Measurements from ENCODE around the gene SH3BGRL2. TPM values are rescaled to one million over a fixed set of nuclear protein-coding genes. Genes with fewer than 3 reads are reported as not detected.
"Not testable (repeated sequence)": the region's sequence is repeated elsewhere in the genome, so short reads cannot be mapped to it uniquely, and the experiment has no call there.

Gene SH3BGRL2
- total RNA-seq, 1 donor from 2014 or later, result 16.2 TPM

DNA sequence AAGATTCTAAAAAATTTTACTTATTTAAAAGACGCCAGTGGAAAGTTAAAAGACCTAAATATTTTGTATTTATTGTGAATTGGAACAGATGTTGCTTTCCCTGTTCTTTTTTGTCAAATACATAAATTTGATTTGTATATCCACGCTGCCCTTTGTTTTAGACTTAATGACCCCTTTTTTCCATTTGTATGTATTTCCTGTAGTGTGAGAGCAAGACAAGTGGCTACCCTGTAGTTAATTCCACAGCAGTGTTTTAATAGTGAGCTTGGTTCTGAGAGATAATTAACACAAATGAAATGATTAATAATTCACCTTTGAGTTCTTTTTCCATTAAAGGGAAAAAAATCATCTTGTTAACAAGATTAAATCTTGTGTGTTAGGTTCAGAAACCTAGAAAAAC is 16.6 kb downstream of the SH3BGRL2 start:
- no peak for DNase-seq (ENCODE audit: extremely low read depth, low read depth, low spot score)

DNA sequence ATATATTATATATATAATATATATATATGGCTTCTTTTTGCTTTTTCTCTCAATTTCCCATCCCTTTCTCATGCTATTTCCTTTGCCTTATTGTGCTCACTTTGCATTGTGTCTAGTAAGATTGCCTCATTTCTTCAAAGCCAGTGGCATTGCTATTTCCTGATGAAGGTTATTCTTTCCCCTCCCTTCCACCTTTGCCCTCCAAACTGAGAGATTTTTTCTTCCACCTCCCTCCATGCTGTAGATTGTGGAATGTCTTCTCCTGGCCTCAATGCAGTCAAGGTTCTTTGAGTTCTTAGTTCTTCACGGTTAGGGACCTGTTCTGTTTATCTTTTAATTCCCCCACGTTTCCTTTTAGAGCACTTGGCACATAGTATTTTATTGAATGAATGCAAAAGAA is 17.2 kb downstream of the SH3BGRL2 start:
- DNase-seq (ENCODE audit: extremely low read depth, low read depth, low spot score), result no peak

DNA sequence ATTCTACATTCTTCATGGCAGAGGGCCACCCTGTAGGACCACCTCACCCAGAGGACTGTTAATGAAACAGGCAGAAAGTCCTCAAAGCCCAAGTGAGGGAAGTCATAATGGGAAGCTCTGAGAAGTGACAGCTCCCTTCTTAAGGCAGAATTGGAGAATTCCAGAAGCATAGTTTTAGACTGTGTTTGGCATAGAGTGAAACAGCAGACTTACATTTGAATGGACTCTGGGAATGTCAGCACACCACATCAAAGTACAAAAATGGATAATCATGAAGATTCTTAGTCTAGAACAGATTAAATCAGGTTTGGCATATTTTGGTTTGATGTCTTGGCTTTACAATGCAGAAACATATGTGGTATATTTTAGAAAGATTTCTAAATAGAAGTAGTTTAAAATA is 17.9 kb downstream of the SH3BGRL2 start:
- DNase-seq (ENCODE audit: extremely low read depth, low read depth, low spot score), result no peak

DNA sequence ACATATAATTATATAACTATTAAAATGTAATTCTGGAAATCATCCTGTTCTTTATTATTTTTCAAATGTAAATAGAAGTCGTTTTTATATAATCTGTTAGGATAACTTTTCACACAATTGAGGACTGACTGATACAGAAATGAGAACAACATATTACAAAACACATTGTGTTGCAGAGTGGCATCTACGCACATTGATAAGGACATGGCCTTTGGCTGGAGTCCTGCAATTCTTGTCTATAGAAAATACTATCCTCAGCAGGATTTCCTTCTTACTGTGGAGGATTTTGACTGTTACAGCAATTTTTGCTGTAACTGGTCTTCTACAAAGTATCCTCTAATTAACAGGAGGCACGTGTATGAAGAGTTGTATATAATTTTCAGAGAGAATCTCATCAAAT is 19.8 kb downstream of the SH3BGRL2 start:
- no peak for DNase-seq (ENCODE audit: extremely low read depth, low read depth, low spot score)

DNA sequence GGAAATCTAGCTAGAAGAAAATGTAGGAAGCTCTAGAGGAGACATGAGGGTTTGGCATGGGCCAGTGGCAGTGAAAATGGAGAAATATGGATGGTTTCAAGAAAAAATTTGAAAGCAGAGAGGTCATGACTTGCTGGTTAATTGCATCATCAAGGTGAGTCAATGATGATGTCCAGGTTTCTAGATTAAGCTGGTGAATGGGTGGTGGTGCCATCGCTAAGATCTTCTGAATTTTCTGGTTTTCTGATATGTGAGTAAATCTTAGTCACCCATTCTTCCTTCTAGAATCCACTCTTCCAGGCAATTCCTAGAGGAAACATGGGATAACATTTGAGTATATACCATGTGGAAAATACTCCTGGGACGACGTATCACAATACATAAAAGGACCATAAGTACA is 25.0 kb downstream of the SH3BGRL2 start:
- no peak for DNase-seq (ENCODE audit: extremely low read depth, low read depth, low spot score)

DNA sequence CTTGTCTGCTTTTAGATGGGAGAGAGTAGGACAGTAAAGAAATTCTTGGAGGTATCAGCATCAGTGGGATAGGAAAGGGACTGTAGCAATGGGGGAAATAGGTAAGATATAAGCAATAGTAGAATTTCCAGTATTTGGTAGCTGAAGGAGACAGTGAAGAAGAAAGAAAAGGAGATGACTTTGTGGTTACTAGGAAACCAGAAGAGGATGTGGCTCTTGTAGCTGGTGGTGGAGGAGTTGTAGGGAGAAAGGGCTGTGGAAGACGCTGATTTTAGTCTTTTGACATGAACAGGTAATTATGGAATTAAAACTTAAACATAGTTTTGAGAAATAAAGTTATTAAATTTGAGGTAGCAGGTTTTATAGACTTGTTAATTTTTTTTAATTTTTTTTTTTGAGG is 26.1 kb downstream of the SH3BGRL2 start:
- no peak for DNase-seq (ENCODE audit: extremely low read depth, low read depth, low spot score)

DNA sequence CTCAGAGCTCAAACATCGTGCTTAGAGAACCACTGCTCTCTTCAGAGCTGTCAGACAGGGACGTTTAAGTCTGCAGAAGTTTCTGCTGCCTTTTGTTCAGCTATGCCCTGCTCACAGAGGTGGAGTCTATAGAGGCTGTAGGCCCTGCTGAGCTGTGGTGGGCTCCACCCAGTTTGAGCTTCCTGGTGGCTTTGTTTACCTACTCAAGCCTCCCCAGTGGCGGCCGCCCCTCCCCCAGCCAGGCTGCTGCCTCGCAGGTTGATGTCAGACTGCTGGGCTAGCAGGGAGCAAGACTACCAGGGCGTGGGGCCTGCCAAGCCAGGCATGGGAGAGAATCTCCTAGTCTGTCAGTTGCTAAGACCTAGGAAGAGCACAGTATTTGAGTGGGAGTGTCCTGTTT is 32.5 kb downstream of the SH3BGRL2 start:
- not testable (repeated sequence) for DNase-seq (ENCODE audit: extremely low read depth, low read depth, low spot score)

DNA sequence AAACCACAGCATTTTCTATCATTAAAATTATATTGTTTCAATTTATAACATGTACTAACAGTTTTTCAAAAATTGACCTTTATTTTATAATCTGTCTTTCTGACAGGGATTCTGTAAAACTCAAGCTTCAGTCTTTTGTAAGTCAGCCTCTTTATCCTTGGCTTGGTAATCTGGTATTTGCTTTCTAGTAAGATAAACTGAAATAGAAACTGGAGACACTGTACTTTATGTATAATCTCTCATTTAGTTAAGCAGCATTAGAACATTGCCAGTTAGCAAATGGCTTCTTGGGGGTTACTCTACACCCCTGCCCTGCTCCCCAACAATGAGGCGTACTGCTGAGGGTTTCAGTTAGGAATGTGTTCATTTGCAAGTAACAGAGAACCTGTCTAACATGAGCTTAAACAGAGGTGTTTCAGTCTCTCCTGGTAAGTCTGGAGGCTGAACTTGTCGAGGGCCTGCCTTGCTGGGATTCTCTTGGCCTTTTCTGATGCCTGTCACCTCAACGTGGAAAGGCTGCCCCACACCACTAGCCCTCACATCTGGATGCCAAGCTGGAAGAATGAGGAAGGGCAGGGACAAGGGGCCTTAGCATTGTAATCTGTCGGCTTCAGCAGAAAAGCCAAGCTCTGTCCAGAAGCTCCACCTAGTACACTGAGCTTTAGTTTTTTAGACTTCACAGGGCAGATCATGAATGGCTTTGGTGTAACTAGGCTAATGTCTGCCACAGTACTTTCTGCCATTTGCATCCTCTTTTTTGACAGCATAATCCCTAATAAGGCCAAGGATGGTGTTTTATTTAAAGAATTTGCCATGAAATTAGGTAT is 34.8 kb downstream of the SH3BGRL2 start:
- DNase-seq (ENCODE audit: extremely low read depth, low read depth, low spot score), result no peak

DNA sequence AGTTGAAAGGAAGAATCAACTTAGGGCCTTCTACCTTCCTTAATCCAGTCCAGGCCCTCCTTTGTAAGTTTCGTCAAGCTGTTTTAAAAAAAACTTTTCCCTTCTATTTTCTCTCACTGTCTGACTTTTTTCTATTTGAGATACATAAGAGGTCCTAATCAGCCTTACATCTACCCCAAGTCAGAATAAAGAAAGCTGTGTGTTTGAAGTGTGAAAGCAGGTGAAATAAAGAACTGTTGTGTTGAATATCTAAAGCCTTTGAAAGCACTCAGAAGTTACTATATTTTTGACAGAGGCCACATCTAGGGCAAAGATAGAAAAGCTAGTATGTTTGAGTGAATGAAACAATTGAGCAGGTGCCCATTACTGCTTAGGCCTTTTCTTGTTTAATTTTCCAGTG is 35.5 kb downstream of the SH3BGRL2 start:
- no peak for DNase-seq (ENCODE audit: extremely low read depth, low read depth, low spot score)

DNA sequence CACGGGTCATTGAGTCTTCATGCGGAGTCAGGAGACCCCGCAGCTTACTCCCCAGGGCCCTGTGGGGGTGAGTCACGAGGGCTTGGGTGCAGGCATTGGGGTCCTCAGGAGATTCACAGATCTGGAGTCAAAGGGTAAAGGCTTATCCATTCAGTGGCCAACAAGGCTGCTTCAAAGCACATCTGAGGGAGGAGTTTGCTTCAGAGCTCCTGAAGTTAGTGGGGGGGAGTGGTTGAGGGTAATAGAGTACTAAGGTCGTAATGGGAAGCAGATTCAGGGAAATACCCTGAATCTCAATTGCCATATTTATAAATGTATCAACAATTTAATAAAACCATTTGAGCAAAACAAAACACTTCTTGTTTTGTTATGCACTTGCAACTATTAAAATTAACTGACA is 37.3 kb downstream of the SH3BGRL2 start:
- no peak for DNase-seq (ENCODE audit: extremely low read depth, low read depth, low spot score)

DNA sequence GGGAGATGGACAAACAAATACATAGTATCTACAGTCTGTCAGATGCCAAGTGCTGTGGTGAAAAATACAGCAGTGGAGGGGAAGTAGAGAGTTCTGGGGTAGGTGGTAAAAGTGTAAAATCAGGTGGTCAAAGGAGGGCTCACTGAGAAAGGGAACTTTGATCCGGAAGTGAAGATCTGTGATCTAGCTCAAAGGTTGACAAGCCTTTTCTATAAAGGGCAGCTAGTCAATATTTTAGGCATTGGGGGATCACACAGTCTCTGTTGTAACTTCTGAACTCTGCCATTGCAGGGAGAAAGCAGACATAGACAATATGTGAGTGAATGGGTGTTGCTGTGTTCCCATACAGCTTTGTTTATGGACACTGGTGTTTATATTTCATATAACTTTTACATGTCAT is 38.6 kb downstream of the SH3BGRL2 start:
- no peak for DNase-seq (ENCODE audit: extremely low read depth, low read depth, low spot score)

DNA sequence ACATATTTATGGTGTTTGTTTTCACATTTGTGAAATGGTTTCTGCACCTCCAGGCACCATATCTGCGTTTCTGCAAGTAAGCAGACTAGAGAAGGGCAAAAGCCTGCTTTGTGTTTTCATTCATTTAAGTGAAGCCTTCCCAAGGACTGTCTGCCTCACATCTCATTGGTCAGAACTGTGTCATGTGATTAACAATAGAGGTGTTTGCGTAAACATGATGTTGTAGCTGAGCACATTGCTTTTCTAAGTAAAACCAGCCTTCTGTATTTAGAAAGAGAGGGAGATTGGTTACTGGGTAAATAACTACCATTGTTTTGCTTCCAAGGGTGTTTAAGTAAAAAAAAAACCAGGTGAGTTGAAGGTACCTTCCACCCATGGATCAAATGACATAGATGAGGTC is 39.7 kb downstream of the SH3BGRL2 start:
- DNase-seq (ENCODE audit: extremely low read depth, low read depth, low spot score), result no peak

DNA sequence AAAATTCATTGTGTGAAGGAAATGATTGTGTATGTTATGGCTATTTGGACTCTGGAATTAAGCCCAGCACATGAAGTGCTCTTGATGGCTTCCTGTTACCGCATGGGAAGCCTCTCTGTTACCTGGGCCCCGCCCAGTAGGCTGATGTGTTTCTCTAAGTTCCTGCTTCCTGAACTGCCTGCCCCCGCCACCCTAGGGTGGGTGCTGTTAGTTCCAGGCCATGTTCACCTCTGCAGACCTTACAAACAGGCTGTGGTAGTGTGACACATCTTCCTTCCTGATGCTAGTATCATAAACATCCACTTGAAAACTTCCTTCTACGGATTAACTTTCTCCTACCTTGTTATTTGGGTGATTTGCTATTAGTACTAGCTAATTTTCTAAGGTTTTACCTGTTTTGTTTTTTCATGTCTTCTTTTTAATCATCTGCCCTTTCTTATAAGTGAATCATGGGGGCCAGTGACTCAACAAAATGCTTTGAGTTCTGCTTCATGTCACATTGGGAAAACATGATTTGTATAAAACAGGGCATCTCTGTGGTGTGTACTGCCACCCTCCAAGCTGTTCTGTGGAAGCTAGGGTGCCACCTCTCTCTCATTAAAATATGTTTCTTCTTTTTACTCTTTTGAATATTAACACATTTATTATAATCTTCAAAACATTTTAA is 40.6 kb downstream of the SH3BGRL2 start:
- DNase-seq (ENCODE audit: extremely low read depth, low read depth, low spot score), result no peak

DNA sequence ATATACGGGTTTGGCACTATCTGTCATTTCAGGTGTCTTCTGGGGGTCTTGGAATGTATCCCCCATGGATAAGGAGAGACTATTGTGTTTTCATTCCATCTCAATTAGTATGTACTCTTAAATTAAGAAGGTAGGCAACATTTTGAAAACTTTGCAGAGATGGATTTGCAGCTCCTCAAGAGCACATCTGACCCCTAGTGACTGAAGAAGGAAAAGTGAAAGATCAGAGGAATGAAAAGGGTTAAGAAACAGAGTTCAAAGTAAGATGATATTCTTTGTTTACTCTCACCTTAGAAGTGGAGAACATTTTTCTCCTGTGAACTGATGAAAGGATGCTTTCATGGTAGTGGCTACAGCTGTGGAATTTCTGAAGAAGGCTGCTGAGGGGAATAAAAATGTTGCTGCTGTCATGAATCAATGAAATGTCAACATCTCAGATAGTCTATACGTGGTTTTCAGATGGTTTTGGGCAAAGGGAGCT is 41.5 kb downstream of the SH3BGRL2 start:
- no peak for DNase-seq (ENCODE audit: extremely low read depth, low read depth, low spot score)

DNA sequence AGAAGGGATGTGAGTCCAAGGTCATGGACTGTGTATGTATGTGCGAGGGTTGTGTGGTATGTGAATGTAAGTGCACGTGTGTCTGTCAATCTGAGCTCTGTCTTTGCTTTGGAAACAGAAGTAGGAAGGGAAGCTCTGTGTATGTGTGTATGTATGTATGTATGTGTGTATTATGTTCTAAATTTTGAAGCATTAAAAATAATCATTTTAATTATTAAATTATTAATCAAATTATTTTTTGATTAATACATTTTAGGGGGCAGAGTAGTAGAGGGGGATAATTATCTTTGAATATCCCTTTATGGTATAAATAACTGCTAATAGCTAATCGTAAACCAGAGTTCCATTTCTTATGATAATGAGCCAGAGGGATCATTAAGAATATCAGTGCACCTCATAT is 42.8 kb downstream of the SH3BGRL2 start:
- DNase-seq (ENCODE audit: extremely low read depth, low read depth, low spot score), result no peak

DNA sequence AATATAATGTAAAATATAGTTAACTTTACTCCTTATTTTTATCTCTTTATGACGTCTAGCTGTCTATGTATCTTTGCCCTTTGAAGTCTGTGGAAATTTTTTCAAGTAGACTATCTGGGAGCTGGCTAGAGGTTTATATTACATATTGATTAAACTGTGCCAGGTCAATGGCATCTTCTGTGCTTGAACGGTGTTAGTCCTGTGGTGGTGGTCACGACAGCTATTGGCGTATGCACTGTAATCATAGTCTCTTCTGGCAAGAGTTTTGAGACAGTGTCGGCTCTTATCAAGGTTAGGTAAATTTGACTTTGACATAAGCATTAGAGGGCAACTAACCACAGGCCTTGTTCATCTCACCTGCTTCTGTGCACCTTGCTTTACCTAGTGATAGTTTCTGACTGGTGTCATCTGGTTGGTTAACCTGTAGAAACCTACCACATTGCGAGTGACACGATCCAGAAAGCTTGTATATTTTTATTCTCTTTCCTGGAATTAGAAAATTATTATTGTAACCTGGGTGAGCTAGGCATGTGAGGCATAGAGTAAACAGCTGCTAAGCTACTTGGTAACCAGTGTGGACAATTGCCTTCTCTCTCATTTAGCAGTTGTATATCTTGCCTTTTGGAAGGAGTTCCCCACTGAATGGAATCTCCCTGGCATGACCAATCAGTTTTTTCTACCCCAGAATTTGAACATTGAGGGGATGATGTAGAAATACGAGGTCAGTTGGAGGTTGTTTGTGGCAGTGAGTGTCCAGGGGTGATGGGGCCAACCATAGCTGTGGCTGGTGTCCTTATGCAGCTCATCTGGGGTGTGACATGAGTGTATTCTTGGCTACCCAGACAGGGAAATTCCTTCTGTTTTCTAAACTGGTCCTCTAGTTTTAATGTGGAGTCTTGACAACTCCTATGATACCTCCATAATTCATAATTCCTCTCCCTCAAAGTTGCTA is 45.9 kb downstream of the SH3BGRL2 start:
- DNase-seq (ENCODE audit: extremely low read depth, low read depth, low spot score), result no peak

DNA sequence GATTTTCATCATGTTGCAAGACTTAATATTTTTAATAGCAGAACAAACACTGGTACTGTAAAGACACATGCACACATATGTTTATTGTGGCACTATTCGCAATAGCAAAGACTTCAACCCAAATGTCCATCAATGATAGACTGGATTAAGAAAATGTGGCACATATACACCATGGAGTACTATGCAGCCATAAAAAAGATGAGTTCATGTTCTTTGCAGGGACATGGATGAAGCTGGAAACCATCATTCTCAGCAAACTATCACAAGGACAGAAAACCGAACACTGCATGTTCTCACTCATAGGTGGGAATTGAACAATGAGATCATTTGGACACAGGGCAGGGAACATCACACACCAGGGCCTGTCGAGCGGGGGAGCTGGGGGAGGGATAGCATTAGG is 51.6 kb downstream of the SH3BGRL2 start:
- DNase-seq (ENCODE audit: extremely low read depth, low read depth, low spot score), result not testable (repeated sequence)

DNA sequence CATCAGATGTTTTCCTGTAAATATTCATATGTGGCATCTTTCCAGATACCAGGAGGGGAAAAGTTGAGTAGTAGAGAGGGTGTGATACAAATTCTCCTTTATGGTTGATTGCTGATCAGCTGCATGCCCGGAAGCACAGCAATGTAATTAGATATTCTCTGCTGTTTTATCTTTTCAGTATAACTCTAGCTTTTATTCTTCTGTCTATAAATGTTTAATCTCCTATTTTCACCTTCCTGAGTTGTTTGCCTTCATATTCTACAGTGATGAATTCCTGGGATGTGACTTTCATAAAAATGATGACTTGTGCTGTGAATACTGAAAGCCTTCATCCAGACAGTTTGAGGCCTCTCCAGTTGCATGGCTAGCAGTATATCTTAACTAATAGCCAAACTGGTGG is 53.7 kb downstream of the SH3BGRL2 start:
- no peak for DNase-seq (ENCODE audit: extremely low read depth, low read depth, low spot score)

DNA sequence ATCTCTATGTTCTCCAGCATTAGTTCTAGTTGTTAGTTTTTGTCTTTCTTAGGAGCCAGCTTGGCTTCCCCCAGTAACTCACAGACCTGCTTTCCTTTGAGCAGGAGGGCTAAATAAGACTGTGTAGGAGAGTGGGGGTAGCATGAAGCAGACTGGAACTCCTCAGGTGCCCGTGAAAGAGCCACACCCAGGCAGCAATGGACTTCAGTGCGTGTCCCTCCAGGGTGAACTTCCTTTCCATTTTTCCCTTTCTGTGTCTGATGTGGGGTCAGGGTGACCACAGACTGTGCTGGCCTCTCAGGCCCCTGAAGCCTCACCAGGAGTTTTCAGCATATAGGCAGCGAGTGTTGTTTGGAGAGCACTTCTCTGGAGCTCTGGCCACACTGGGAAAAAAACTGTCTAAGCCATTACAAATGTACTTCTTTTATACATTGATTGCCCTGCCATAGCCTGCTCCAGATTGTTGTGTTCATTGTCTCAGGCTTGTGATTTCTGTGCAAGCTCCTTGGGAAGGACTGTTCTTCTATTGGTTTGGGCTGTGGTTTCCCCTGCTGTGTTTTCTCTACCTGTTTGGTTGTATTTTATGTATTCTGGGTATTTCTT is 55.7 kb downstream of the SH3BGRL2 start:
- DNase-seq (ENCODE audit: extremely low read depth, low read depth, low spot score), result no peak

DNA sequence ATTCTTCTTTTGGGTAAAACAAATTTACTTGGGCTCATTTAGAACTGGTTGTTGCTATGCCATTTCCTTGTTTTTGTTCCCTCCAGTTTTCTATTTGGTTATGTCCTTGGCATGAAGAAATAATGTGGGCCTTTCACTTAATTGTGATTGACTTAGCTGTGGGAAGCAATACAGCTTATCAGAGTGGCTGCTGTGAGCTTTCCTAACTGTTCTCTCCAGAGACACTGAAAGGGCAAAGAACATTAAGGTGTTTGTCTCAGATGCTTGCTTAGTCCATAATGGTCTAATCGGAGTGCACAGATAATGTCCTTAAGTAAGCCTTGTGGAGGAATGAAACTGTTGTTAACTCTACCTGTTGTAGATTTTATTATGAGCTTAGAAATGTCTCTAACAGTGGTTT is 56.6 kb downstream of the SH3BGRL2 start:
- DNase-seq (ENCODE audit: extremely low read depth, low read depth, low spot score), result no peak

DNA sequence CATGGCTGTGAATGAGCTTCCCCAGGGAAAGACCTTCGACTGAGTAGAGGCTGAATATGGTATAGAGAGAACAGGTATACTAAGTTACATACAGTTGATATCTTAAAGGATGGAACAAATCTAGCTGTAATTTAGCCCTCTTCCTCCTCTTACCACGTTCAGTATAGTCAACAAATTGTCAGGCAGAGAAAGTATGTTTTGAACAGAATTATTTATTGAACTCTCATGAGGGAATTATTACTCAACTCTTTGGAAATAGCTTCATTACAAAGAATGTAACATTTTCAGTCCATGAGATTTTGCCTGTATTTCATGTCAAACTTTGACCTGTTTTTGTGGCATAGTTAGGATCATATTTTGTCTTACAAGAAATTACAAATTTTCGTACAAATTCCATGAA is 63.0 kb downstream of the SH3BGRL2 start:
- no peak for DNase-seq (ENCODE audit: extremely low read depth, low read depth, low spot score)
